Measurements from ENCODE around the gene RAPGEF5. TPM values are rescaled to one million over a fixed set of nuclear protein-coding genes. Genes with fewer than 3 reads are reported as not detected.

RAPGEF5 gene
- total and polyA plus RNA-seq, 8 donors = 1.5 to 190 (median 12.7) TPM

DNA sequence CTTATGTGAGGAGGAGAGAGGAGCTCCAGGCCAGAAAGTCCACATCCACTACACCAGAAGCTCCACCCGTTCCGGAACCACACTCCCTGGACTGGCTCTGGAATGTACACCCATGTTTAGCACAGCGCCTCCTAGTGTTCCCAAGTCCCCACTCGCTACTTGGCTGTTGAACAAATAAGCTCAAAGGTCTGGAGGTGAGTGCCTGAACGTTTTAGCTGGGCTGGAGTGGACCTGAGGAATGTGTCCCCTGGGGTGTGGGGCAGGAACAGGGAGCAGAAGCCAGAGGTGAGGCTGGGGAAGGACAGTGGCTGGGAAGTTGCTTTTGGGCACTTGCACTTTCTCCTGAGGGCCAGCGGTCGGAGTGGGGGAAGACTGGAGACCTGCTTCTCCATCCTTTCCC is 247.2 kb downstream of the RAPGEF5 start:
- peak; percentile 51 to 58 for DNase-seq
- no peaks in the 10 kb centered on the region for H3K36me3 ChIP-seq
- WGBS, 5 donors = 51 to 67% (median 61%) methylated on average over 7 of the region's 7 CpGs
- intact Hi-C loops (cut with DNase I; ENCODE audit: low total_unique reads) = loop anchor here (5.0 kb wide), 1 partner anchor 378 kb away; no protein-coding TSS in a partner anchor
- no peaks in the 10 kb centered on the region for H3K27me3 ChIP-seq
- peaks cover 0 to 14% (median 7%) of the 10 kb centered on the region in 4 donors for H3K4me1 ChIP-seq
- TF ChIP-seq CTCF (IDR thresholded peaks at IDR 0.05) (no peak), POLR2A (IDR thresholded peaks at IDR 0.05) (no peak), POLR2AphosphoS5 (IDR thresholded peaks at IDR 0.05) (no peak), EP300 (IDR thresholded peaks at IDR 0.05) (no peak)
- H3K4me3 ChIP-seq = no peak overlapping the region
- H3K9me3 ChIP-seq = no peaks in the 10 kb centered on the region
- no peak overlapping the region for H3K27ac ChIP-seq

GRCh38 chr7:22108151-22108845 is 248.7 kb downstream of the RAPGEF5 start:
- WGBS, 5 donors = 65 to 69% (median 68%) methylated on average over 13 of the region's 13 CpGs
- no peaks in the 10 kb centered on the region for H3K9me3 ChIP-seq
- H3K27ac ChIP-seq = no peak overlapping the region
- DNase-seq = no peak
- no peak for TF ChIP-seq POLR2AphosphoS5 (IDR thresholded peaks at IDR 0.05)
- no peak for TF ChIP-seq POLR2A (IDR thresholded peaks at IDR 0.05)
- TF ChIP-seq CTCF (IDR thresholded peaks at IDR 0.05) = no peak
- no peak for TF ChIP-seq EP300 (IDR thresholded peaks at IDR 0.05)
- H3K4me1 ChIP-seq = peaks cover 0 to 14% (median 7%) of the 10 kb centered on the region in 4 donors
- no peak overlapping the region for H3K4me3 ChIP-seq
- intact Hi-C loops (cut with DNase I; ENCODE audit: low total_unique reads) = loop anchor here (5.0 kb wide), 1 partner anchor 379 kb away; no protein-coding TSS in a partner anchor
- H3K27me3 ChIP-seq = peaks cover 0 to 2% (median 2%) of the 10 kb centered on the region in 3 donors
- no peaks in the 10 kb centered on the region for H3K36me3 ChIP-seq

DNA sequence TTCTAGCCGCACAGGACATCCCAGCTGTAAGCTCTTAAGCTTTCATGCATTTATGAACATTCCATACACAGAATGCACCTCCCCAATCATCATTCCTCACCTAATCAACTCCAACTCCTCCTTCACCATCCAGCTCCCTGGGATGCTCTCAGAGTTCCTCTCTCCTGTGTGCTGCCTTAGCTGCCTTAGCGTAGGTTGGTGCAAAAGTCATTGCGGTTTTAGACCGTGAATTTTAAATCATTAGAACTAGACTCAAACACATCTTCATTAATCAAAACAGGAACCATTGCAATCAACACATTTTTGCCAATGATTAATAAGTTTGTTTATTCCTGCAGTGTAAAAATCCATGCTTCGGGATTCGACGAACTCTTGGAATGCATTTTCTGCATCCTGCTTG is 251.4 kb downstream of the RAPGEF5 start:
- WGBS, 5 donors = 93 to 94% (median 94%) methylated on average over 7 of the region's 7 CpGs
- Histone ChIP-seq H3K4me3 (no peak overlapping the region), H3K9me3 (no peaks in the 10 kb centered on the region), H3K27ac (no peak overlapping the region), H3K36me3 (no peaks in the 10 kb centered on the region), H3K4me1 (peaks cover 0 to 10% (median 4%) of the 10 kb centered on the region in 4 donors), H3K27me3 (peaks cover 0 to 25% (median 6%) of the 10 kb centered on the region in 3 donors)
- intact Hi-C loops (cut with DNase I; ENCODE audit: low total_unique reads) = loop anchor here (5.0 kb wide), 1 partner anchor 382 kb away; no protein-coding TSS in a partner anchor
- TF ChIP-seq CTCF (IDR thresholded peaks at IDR 0.05) (no peak), POLR2A (IDR thresholded peaks at IDR 0.05) (no peak), POLR2AphosphoS5 (IDR thresholded peaks at IDR 0.05) (no peak), EP300 (IDR thresholded peaks at IDR 0.05) (no peak)
- no peak for DNase-seq

GRCh38 chr7:22094413-22095342 is 262.3 kb downstream of the RAPGEF5 start:
- DNase-seq = no peak
- no peaks in the 10 kb centered on the region for H3K4me1 ChIP-seq
- H3K27ac ChIP-seq = no peak overlapping the region
- H3K4me3 ChIP-seq = no peak overlapping the region
- peak in 1 of 7 experiments; percentile 14 for TF ChIP-seq CTCF (IDR thresholded peaks at IDR 0.05)
- no peak for TF ChIP-seq EP300 (IDR thresholded peaks at IDR 0.05)
- peaks cover 0 to 10% (median 0%) of the 10 kb centered on the region in 3 donors for H3K27me3 ChIP-seq
- H3K9me3 ChIP-seq = no peaks in the 10 kb centered on the region
- H3K36me3 ChIP-seq = no peaks in the 10 kb centered on the region
- WGBS, 5 donors = 64 to 73% (median 66%) methylated on average over 10 to 11 of the region's 11 CpGs
- intact Hi-C loops (cut with DNase I; ENCODE audit: low total_unique reads) = no loop called here

Measured in stomach (tissue), 9 donors.